Activated CD4-positive, alpha-beta T cell treated with anti-CD3 and anti-CD28 coated beads for 1 hour (primary cell): ENCODE results near the gene COG4.
"Not testable (repeated sequence)": the region's sequence is repeated elsewhere in the genome, so short reads cannot be mapped to it uniquely, and the experiment has no call there.

Experiments
- DNase-seq: peaks from one replicate; pipeline ENCODE4 v3.0.0-alpha.2; 2020

The COG4 gene

GRCh38 chr16:70453117-70453891 is 70.0 kb downstream of the COG4 start:
- no peak for DNase-seq

GRCh38 chr16:70451004-70451340 is 72.4 kb downstream of the COG4 start:
- not testable (repeated sequence) for DNase-seq

- not testable (repeated sequence) for DNase-seq
Measured at GRCh38 chr16:70450142-70451003, 73.0 kb downstream of the COG4 start.

- no peak for DNase-seq
Measured at GRCh38 chr16:70448075-70448474, 75.3 kb downstream of the COG4 start.

- no peak for DNase-seq
Measured at GRCh38 chr16:70444249-70445063, 78.9 kb downstream of the COG4 start.

GRCh38 chr16:70442344-70442743 is 81.0 kb downstream of the COG4 start:
- no peak for DNase-seq

GRCh38 chr16:70441406-70441990 is 81.9 kb downstream of the COG4 start:
- no peak for DNase-seq

GRCh38 chr16:70440009-70440692 is 83.2 kb downstream of the COG4 start:
- DNase-seq, result no peak

- peak; percentile 91 for DNase-seq
Measured at GRCh38 chr16:70438969-70439862, 84.1 kb downstream of the COG4 start, which contains the start of gene ST3GAL2. Gene ST3GAL2 (minus strand): TSS chr16:70439100. CDS start chr16:70398530, 40,570 bp downstream.

GRCh38 chr16:70438585-70438968 is 84.8 kb downstream of the COG4 start:
- DNase-seq, result no peak

- DNase-seq, result no peak
Measured at GRCh38 chr16:70437582-70438557, 85.5 kb downstream of the COG4 start.

- DNase-seq, result no peak
Measured at GRCh38 chr16:70437017-70437581, 86.3 kb downstream of the COG4 start.

- DNase-seq, result no peak
Measured at GRCh38 chr16:70434484-70435260, 88.7 kb downstream of the COG4 start.

GRCh38 chr16:70433458-70434103 is 89.8 kb downstream of the COG4 start:
- DNase-seq, result no peak

GRCh38 chr16:70432723-70433457 is 90.5 kb downstream of the COG4 start:
- no peak for DNase-seq

- no peak for DNase-seq
Measured at GRCh38 chr16:70432356-70432722, 91.0 kb downstream of the COG4 start.
